Central memory CD8-positive, alpha-beta T cell (primary cell): Measurements from ENCODE around the gene PLXNB1.
A peak's percentile ranks its signal among the peaks of the same experiment; 100 is the strongest.

ENCODE experiments used
- ATAC-seq: fragments of 150-1000 bp; cut with Tn5 transposase; replicated peaks from 2 replicates; pipeline ENCODE4 v1.10.0; 2022; ENCODE audit warnings: mild to moderate bottlenecking, moderate FRiP score, moderate number of reproducible peaks; ENCODE audit not compliant: poor library complexity, severe bottlenecking; ENCODE audit errors: extremely low read depth
- DNase-seq, 2 donors: peaks; one replicate each; pipeline ENCODE4 v3.0.0; 2021; ENCODE audit warnings: low spot score in 2 of 2
- H3K27ac Mint-ChIP-seq: one replicate; pipeline ENCODE4 v1.8.0; 2022; ENCODE audit warnings: low read depth, mild to moderate bottlenecking, moderate library complexity, mixed read lengths
- H3K27me3 Mint-ChIP-seq: one replicate; pipeline ENCODE4 v1.8.0; 2022; ENCODE audit warnings: mixed read lengths
- H3K36me3 Mint-ChIP-seq: one replicate; pipeline ENCODE4 v1.8.0; 2022; ENCODE audit warnings: mild to moderate bottlenecking, moderate library complexity, mixed read lengths; ENCODE audit not compliant: insufficient read depth
- H3K4me1 Mint-ChIP-seq: one replicate; pipeline ENCODE4 v1.8.0; 2022; ENCODE audit warnings: mixed read lengths
- H3K4me3 Mint-ChIP-seq: one replicate; pipeline ENCODE4 v1.8.0; 2022; ENCODE audit warnings: mild to moderate bottlenecking, moderate library complexity, mixed read lengths
- H3K9me3 Mint-ChIP-seq: one replicate; pipeline ENCODE4 v1.8.0; 2022; ENCODE audit warnings: mixed read lengths

PLXNB1 gene

DNA sequence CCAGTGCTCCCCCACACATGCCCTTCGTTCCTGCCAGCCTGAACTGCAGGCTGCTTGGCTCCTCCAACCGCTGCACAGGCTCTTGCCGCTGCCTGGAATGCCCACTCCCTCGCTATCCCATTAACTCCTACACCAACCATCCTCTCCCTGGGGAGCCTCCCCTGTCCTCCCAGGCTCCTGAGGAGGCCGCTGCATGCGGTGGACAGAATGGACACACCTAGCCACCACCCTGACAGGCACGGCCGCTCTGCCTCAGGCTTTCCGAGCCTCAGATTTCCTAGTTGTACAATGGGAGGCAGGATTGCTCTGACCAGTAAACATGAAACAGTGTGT, 2.3 kb downstream of the PLXNB1 start:
- no peak overlapping the region for H3K27ac Mint-ChIP-seq

GRCh38 chr3:48426944-48427629, 2.8 kb downstream of the PLXNB1 start:
- H3K4me1 Mint-ChIP-seq = peaks cover 12% of the 10 kb centered on the region
- no peak for DNase-seq
- peaks cover 4% of the 10 kb centered on the region for H3K36me3 Mint-ChIP-seq
- H3K27me3 Mint-ChIP-seq = no peaks in the 10 kb centered on the region
- H3K9me3 Mint-ChIP-seq = no peaks in the 10 kb centered on the region
- ATAC-seq = no peak
- no peak overlapping the region for H3K27ac Mint-ChIP-seq
- no peak overlapping the region for H3K4me3 Mint-ChIP-seq

More for the DNA sequence above, 2.3 kb downstream of the PLXNB1 start:
- H3K9me3 Mint-ChIP-seq = no peaks in the 10 kb centered on the region
- peak overlapping the region; percentile 49 for H3K4me3 Mint-ChIP-seq
- H3K27me3 Mint-ChIP-seq = no peaks in the 10 kb centered on the region
- H3K36me3 Mint-ChIP-seq = peaks cover 4% of the 10 kb centered on the region
- ATAC-seq (no peak), DNase-seq (no peak)
- peaks cover 12% of the 10 kb centered on the region for H3K4me1 Mint-ChIP-seq

- DNase-seq = no peak
- Mint-ChIP-seq H3K36me3 (peaks cover 4% of the 10 kb centered on the region), H3K9me3 (no peaks in the 10 kb centered on the region)
These were observed 3.4 kb downstream of the PLXNB1 start for GRCh38 chr3:48426401-48426909.

GRCh38 chr3:48425281-48425812, 4.5 kb downstream of the PLXNB1 start:
- H3K4me3 Mint-ChIP-seq = no peak overlapping the region

More at GRCh38 chr3:48426401-48426909, 3.4 kb downstream of the PLXNB1 start:
- H3K4me1 Mint-ChIP-seq = peaks cover 12% of the 10 kb centered on the region
- no peaks in the 10 kb centered on the region for H3K27me3 Mint-ChIP-seq
- no peak for ATAC-seq
- H3K27ac Mint-ChIP-seq = no peak overlapping the region
- H3K4me3 Mint-ChIP-seq = no peak overlapping the region

GRCh38 chr3:48423883-48424695, 5.8 kb downstream of the PLXNB1 start:
- no peaks in the 10 kb centered on the region for H3K9me3 Mint-ChIP-seq
- DNase-seq (no peak), ATAC-seq (no peak)
- H3K4me1 Mint-ChIP-seq = no peaks in the 10 kb centered on the region
- no peak overlapping the region for H3K4me3 Mint-ChIP-seq
- peaks cover 2% of the 10 kb centered on the region for H3K36me3 Mint-ChIP-seq
- H3K27ac Mint-ChIP-seq = peak overlapping the region; percentile 6
- H3K27me3 Mint-ChIP-seq = no peaks in the 10 kb centered on the region

More at GRCh38 chr3:48425281-48425812, 4.5 kb downstream of the PLXNB1 start:
- H3K4me1 Mint-ChIP-seq = peaks cover 6% of the 10 kb centered on the region
- H3K27me3 Mint-ChIP-seq = no peaks in the 10 kb centered on the region
- ATAC-seq (no peak), DNase-seq (no peak)
- no peaks in the 10 kb centered on the region for H3K9me3 Mint-ChIP-seq
- H3K36me3 Mint-ChIP-seq = peaks cover 4% of the 10 kb centered on the region
- no peak overlapping the region for H3K27ac Mint-ChIP-seq

DNA sequence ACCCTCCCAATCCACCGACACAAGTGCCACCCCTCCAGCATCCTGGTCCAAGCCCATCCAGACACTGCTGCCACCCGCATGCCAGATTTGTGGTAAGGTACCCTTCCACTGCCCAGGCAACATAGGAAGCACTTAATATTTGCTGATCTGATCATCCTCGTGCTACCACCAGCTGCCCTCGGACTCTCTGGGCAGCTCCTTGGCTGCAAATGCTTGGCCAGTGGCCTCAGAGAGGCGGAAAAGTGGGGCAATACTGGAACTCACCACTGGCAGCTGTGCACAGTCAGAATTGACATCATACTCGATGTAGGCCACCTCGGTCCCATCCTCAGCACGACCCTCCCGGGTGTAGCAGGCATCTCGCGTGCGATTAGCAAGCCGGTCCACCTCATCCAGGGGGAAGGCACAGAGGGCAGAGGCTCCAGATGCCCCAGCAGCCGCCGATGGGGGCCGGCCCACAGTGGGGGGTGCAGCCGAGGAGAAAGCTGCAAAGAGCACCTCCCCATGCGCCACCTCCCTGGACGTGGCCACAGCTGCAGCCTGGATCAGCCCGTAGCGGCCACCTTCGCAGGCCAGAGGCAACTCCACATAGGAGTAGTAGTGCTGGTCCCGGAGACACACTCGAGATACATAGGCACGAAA, 6.5 kb downstream of the PLXNB1 start:
- H3K36me3 Mint-ChIP-seq = peaks cover 2% of the 10 kb centered on the region
- H3K27me3 Mint-ChIP-seq = no peaks in the 10 kb centered on the region
- no peaks in the 10 kb centered on the region for H3K4me1 Mint-ChIP-seq
- no peak for DNase-seq
- no peak overlapping the region for H3K4me3 Mint-ChIP-seq
- H3K27ac Mint-ChIP-seq = no peak overlapping the region
- H3K9me3 Mint-ChIP-seq = no peaks in the 10 kb centered on the region
- ATAC-seq = no peak

DNA sequence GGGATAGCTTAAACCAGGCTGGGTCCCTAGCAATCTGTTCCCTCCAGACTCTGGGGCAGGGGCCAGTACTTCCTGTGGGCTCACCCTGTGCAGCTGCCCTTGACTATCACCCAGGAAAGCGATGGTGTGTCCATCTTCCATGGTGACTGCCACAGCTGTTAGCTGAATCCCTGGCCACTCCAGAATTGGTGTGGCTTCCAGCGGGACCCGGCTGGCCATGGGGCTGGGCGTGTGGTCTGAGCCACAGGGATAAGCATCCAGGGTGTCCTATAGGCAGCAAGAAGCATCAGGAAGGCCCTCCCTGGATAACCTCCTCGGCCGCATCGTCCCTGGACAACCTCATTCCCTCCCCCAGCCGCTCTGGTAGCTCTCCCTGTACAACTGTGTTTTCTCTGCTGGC, 7.2 kb downstream of the PLXNB1 start:
- Mint-ChIP-seq H3K9me3 (no peaks in the 10 kb centered on the region), H3K36me3 (peaks cover 4% of the 10 kb centered on the region), H3K4me3 (no peak overlapping the region), H3K4me1 (no peaks in the 10 kb centered on the region), H3K27me3 (no peaks in the 10 kb centered on the region), H3K27ac (no peak overlapping the region)
- ATAC-seq (no peak), DNase-seq (no peak)

GRCh38 chr3:48422272-48422671, 7.6 kb downstream of the PLXNB1 start:
- ATAC-seq = no peak

GRCh38 chr3:48420561-48420960, 9.3 kb downstream of the PLXNB1 start:
- H3K27me3 Mint-ChIP-seq = no peaks in the 10 kb centered on the region
- H3K9me3 Mint-ChIP-seq = no peaks in the 10 kb centered on the region
- H3K36me3 Mint-ChIP-seq = peaks cover 4% of the 10 kb centered on the region
- no peak overlapping the region for H3K4me3 Mint-ChIP-seq
- H3K4me1 Mint-ChIP-seq = no peaks in the 10 kb centered on the region
- ATAC-seq (no peak), DNase-seq (no peak)
- H3K27ac Mint-ChIP-seq = no peak overlapping the region

More at GRCh38 chr3:48422272-48422671, 7.6 kb downstream of the PLXNB1 start:
- DNase-seq = no peak
- Mint-ChIP-seq H3K4me1 (no peaks in the 10 kb centered on the region), H3K27me3 (no peaks in the 10 kb centered on the region), H3K36me3 (peaks cover 4% of the 10 kb centered on the region), H3K4me3 (no peak overlapping the region), H3K27ac (no peak overlapping the region), H3K9me3 (no peaks in the 10 kb centered on the region)

DNA sequence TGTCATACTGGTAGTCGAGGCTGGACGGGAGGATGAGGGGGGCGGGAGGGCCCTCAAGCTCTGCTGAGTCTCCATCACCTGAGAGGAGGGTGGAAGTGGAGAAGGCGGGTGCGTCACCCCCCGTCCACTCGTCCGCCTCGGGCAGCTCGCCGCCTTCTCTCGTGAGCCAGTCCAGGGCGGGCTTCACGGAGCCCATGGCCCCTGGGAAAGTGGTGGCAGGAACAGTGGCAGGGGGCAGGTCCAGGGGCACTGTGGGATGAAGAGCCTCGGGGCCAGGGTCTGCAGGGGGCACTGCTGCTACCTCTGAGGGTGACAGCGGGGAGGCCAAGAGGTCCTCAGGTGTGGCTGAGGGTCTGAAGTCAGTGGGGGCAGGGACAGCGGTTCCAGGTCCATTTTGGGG, 10.3 kb downstream of the PLXNB1 start:
- no peak for DNase-seq
- Mint-ChIP-seq H3K36me3 (peaks cover 2% of the 10 kb centered on the region), H3K27ac (no peak overlapping the region), H3K27me3 (no peaks in the 10 kb centered on the region), H3K4me3 (no peak overlapping the region), H3K4me1 (no peaks in the 10 kb centered on the region), H3K9me3 (no peaks in the 10 kb centered on the region)
- no peak for ATAC-seq

DNA sequence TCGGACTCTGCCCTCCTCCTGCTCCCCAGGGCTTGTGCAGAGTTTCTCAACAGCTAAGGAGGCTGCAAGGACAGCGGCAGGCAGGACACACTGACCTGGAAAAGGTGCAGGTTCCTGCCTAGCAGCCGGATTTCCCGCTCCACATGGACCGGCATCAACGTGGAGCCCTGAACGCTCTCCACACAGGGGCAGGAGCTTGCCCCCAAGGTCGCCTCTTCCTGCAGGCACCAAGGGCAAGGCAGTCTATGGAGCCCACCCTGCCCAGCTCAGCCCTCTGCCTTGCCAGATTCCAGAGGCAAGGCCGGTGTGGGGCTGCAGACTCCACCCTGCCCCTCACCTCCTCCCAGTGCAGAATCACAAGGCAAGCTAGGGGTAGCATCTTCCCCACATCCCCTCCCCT, 10.7 kb downstream of the PLXNB1 start:
- no peak for DNase-seq
- Mint-ChIP-seq H3K27me3 (no peaks in the 10 kb centered on the region), H3K36me3 (peaks cover 2% of the 10 kb centered on the region), H3K27ac (no peak overlapping the region), H3K4me1 (no peaks in the 10 kb centered on the region), H3K9me3 (no peaks in the 10 kb centered on the region), H3K4me3 (no peak overlapping the region)
- ATAC-seq = no peak

DNA sequence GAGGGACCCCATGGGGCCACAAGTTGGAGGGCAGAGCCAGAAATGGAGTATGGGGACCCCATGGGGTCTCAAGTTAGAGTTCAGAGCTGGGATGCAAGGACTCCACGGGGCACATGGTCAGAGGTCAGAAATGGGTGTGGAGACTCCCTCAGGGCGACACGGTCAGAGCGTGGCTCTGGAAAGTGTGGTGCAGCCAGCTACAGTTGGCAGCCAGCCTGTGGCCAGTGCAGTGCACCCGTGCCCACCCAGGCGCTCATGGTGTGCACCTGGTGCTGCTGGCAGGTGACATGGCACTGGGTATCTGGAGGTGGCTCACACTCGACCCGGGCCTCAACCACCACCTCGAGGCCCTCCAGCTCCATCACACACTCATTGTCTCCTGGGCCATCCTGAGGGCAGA, 11.2 kb downstream of the PLXNB1 start:
- Mint-ChIP-seq H3K27me3 (no peaks in the 10 kb centered on the region), H3K4me3 (no peak overlapping the region), H3K9me3 (no peaks in the 10 kb centered on the region), H3K36me3 (peaks cover 2% of the 10 kb centered on the region), H3K4me1 (no peaks in the 10 kb centered on the region), H3K27ac (no peak overlapping the region)
- no peak for ATAC-seq
- DNase-seq = no peak
